Fibroblast of lung (primary cell): ENCODE data around the gene ANKMY1. TPM values are rescaled to one million over a fixed set of nuclear protein-coding genes. Genes with fewer than 3 reads are reported as not detected.

ENCODE experiments used
- DNase-seq, 2 donors: peaks; one replicate each; pipeline versions ENCODE4 v3.0.0 to v3.0.0-alpha.2; 2010; ENCODE audit warnings: low read depth in 2 of 2
- H2AFZ ChIP-seq: 2 replicates; pipeline ENCODE4 v1.5.1; 2012; ENCODE audit warnings: low read length, control low read depth, inconsistent platforms
- H3K27ac ChIP-seq: 2 replicates; pipeline ENCODE4 v1.5.1; 2011; ENCODE audit warnings: low read length, control low read depth; ENCODE audit not compliant: insufficient read depth
- H3K27me3 ChIP-seq: 2 replicates; pipeline ENCODE4 v1.5.1; 2011; ENCODE audit warnings: mild to moderate bottlenecking, low read length; ENCODE audit not compliant: control insufficient read depth, insufficient read depth
- H3K36me3 ChIP-seq: 2 replicates; pipeline ENCODE4 v1.5.1; 2011; ENCODE audit warnings: low read length; ENCODE audit not compliant: control insufficient read depth, insufficient read depth
- H3K4me1 ChIP-seq: 2 replicates; pipeline ENCODE4 v1.5.1; 2011; ENCODE audit warnings: low read length; ENCODE audit not compliant: control insufficient read depth, insufficient read depth; ENCODE audit errors: extremely low read depth
- H3K4me2 ChIP-seq: 2 replicates; pipeline ENCODE4 v1.5.1; 2011; ENCODE audit warnings: low read length, control low read depth; ENCODE audit not compliant: insufficient read depth; ENCODE audit errors: extremely low read depth
- H3K4me3 ChIP-seq, 4 experiments: fragments of 200-600 bp in 1 of 4; sonication (generic) in 1 of 4; replicated peaks in 1 of 4; 2 replicates each; pipeline ENCODE4 v1.5.1; 2011 to 2016; ENCODE audit warnings: low read length in 4 of 4, low read depth in 3 of 4, mild to moderate bottlenecking in 3 of 4, control low read depth in 2 of 4, inconsistent platforms in 1 of 4, mixed read lengths in 1 of 4; ENCODE audit not compliant: insufficient read depth in 1 of 4; ENCODE audit errors: control extremely low read depth in 1 of 4
- H3K79me2 ChIP-seq: 2 replicates; pipeline ENCODE4 v1.5.1; 2012; ENCODE audit warnings: mild to moderate bottlenecking, low read length, inconsistent platforms; ENCODE audit not compliant: control insufficient read depth, insufficient read depth
- H3K9ac ChIP-seq: 2 replicates; pipeline ENCODE4 v1.5.1; 2011; ENCODE audit warnings: mild to moderate bottlenecking, low read length, control low read depth; ENCODE audit not compliant: insufficient read depth
- H3K9me3 ChIP-seq: 2 replicates; pipeline ENCODE4 v1.5.1; 2012; ENCODE audit warnings: low read depth, low read length; ENCODE audit not compliant: control insufficient read depth, insufficient read depth
- H4K20me1 ChIP-seq: 2 replicates; pipeline ENCODE4 v1.5.1; 2011; ENCODE audit warnings: low read length; ENCODE audit not compliant: control insufficient read depth, insufficient read depth; ENCODE audit errors: extremely low read depth
- EZH2 ChIP-seq: IDR thresholded peaks from 2 replicates; pipeline ENCODE4 v1.5.1; 2012; ENCODE audit warnings: low read length, control low read depth, mild to moderate bottlenecking; ENCODE audit errors: missing control alignments
- polyA plus RNA-seq, 2 donors: library from polyadenylated mRNA; depleted of rRNA in 1 of 2; stranded (reverse) in 1 of 2; unstranded in 1 of 2; fragments of >200 nt; gene quantifications; 2 replicates each; pipeline ENCODE4 v1.2.1, GENCODE V29; 2011 to 2012; ENCODE audit warnings: missing spikeins in 1 of 2
- total RNA-seq: library from RNA; depleted of rRNA; stranded (reverse); fragments of >200 nt; gene quantifications from 2 replicates; pipeline ENCODE4 v1.2.1, GENCODE V29; 2014
- TF ChIP-seq, protein P1 (sequence below), 2 donors: IDR thresholded peaks in 1 of 2; conservative IDR thresholded peaks in 1 of 2; 1 replicate in 1 of 2; 2 replicates in 1 of 2; pipeline ENCODE4 v1.5.1; 2011 to 2012; ENCODE audit warnings: low read length in 2 of 2, control low read depth in 1 of 2, inconsistent platforms in 1 of 2, low read depth in 1 of 2, mild to moderate bottlenecking in 1 of 2

Gene ANKMY1
- total and polyA plus RNA-seq, 2 donors (not counting 1 experiment from before 2014, with no cell fraction given) = 2.8 to 7.4 TPM

DNA sequence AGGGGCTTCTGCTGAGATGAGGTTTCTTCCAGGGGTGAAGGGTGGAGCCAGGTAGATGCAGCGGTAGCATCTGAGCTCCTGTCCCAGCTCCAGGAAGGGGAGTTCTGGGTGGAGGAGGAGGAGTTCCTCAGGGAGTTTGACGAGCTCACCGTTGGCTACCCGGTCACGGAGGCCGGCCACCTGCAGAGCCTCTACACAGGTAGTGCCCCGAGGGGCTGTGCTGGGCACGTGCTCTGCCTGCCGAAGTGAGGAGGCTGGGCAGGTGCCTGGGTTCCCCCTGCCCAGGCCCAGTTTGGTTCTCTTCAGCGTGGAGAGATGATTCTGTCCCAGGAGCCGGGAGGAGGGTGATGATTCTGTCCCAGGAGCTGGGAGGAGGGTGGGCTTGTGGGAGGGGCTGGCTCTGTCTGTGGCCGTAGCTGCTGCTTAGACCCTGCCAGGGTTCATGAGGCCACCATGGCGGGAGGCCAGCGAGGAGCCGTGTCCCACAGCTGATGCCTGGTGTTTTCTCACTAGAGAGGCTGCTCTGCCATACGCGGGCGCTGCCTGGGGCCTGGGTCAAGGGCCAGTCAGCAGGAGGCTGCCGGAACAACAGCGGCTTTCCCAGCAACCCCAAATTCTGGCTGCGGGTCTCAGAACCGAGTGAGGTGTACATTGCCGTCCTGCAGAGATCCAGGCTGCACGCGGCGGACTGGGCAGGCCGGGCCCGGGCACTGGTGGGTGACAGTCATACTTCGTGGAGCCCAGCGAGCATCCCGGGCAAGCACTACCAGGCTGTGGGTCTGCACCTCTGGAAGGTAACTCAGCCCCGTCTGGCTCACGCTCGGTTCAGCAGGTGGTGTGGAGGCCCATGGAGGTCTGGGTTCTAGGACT is 37.0 kb upstream of the ANKMY1 start:
- Histone ChIP-seq H3K79me2 (peaks cover 6% of the 10 kb centered on the region), H3K9ac (no peak overlapping the region), H4K20me1 (no peaks in the 10 kb centered on the region), H3K4me2 (no peak overlapping the region), H3K4me3 (no peak overlapping the region), H3K4me1 (no peaks in the 10 kb centered on the region), H2AFZ (no peak overlapping the region), H3K36me3 (peaks cover 14% of the 10 kb centered on the region), H3K27ac (no peak overlapping the region), H3K27me3 (no peaks in the 10 kb centered on the region), H3K9me3 (no peaks in the 10 kb centered on the region)
- no peak for TF ChIP-seq EZH2
- TF ChIP-seq, protein P1, sequence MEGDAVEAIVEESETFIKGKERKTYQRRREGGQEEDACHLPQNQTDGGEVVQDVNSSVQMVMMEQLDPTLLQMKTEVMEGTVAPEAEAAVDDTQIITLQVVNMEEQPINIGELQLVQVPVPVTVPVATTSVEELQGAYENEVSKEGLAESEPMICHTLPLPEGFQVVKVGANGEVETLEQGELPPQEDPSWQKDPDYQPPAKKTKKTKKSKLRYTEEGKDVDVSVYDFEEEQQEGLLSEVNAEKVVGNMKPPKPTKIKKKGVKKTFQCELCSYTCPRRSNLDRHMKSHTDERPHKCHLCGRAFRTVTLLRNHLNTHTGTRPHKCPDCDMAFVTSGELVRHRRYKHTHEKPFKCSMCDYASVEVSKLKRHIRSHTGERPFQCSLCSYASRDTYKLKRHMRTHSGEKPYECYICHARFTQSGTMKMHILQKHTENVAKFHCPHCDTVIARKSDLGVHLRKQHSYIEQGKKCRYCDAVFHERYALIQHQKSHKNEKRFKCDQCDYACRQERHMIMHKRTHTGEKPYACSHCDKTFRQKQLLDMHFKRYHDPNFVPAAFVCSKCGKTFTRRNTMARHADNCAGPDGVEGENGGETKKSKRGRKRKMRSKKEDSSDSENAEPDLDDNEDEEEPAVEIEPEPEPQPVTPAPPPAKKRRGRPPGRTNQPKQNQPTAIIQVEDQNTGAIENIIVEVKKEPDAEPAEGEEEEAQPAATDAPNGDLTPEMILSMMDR (conservative IDR thresholded peaks at IDR 0.05 in 1 of 2, IDR thresholded peaks at IDR 0.05 in 1 of 2; ENCODE audit: low read depth in 1 of 2, low read length in 2 of 2) = no peak
- DNase-seq = no peak

DNA sequence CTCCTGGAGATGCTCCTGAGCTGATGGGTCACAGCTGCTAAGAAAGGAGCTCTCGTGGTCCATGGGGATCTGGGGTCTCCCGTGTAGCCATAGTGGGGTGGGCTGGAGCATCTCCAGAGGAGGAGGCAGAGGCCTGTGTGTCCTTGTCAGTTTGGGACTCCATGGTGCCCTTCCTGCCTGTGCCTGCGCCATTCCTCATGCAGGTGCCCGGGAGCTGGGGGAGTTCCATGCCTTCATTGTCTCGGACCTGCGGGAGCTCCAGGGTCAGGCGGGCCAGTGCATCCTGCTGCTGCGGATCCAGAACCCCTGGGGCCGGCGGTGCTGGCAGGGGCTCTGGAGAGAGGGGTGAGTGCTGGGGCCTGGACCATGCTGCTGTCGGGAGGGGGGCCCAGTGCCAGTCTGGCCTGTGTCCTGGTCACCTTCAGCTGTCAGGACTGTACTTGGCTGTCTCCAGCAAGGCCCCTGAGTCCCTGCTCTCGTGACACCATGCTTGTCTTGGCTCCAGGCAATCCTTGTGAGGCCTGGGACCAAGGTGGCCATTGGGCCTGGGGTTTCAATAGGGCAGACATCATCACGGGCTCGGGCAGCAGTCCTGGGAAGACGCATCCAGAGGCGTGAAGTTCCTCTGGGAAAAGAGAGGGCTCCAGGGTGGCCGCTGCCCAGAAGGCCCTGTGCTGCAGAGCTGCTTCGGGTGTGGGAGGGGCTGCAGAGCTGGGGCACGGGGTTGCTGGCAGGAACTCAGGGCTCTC is 36.1 kb upstream of the ANKMY1 start:
- TF ChIP-seq, protein P1 (conservative IDR thresholded peaks at IDR 0.05 in 1 of 2, IDR thresholded peaks at IDR 0.05 in 1 of 2; ENCODE audit: low read depth in 1 of 2, low read length in 2 of 2) = no peak
- no peak for TF ChIP-seq EZH2
- no peak overlapping the region for H3K4me2 ChIP-seq
- peaks cover 6% of the 10 kb centered on the region for H3K79me2 ChIP-seq
- H4K20me1 ChIP-seq = no peaks in the 10 kb centered on the region
- no peak overlapping the region for H2AFZ ChIP-seq
- H3K4me1 ChIP-seq = no peaks in the 10 kb centered on the region
- H3K4me3 ChIP-seq = no peak overlapping the region
- H3K27ac ChIP-seq = no peak overlapping the region
- no peaks in the 10 kb centered on the region for H3K27me3 ChIP-seq
- no peaks in the 10 kb centered on the region for H3K9me3 ChIP-seq
- H3K36me3 ChIP-seq = peaks cover 15% of the 10 kb centered on the region
- DNase-seq = no peak
- no peak overlapping the region for H3K9ac ChIP-seq

DNA sequence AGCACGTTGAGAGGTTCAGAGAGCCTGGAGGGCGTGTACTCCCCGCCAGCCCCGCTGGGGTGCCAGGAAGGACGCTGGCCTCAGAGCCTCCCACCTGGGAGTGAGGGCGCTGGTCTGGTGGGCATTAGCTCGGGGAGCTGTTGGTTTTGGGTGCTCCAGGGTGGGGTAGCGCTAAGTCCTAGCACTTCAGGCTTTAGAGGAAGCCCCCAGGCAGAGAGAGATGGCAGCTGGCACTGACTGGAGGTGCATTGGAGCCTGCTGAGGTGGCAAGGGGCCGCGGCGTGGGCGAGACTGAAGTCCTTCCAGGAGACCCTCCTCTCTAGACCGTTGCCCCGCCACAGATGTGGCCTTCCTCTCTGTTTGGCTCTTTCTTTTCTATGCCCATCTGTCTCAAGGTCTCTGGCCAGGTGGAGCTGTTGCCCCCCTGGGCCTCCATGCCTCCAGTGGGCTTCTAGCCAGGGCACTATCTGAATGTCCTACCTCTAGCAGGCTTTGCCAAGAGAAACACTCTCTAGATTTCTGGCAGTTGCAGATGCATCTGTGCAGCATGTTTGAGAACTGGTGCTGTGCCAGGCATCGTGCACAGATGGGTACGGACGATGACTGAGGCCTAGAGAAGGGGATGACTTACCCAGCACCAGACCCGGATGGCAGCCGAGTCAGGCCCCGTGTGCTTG is 35.4 kb upstream of the ANKMY1 start:
- Histone ChIP-seq H3K9me3 (no peaks in the 10 kb centered on the region), H2AFZ (no peak overlapping the region), H4K20me1 (no peaks in the 10 kb centered on the region), H3K4me1 (no peaks in the 10 kb centered on the region), H3K4me2 (no peak overlapping the region), H3K36me3 (peaks cover 13% of the 10 kb centered on the region), H3K4me3 (no peak overlapping the region), H3K79me2 (peaks cover 9% of the 10 kb centered on the region), H3K27me3 (no peaks in the 10 kb centered on the region), H3K9ac (no peak overlapping the region), H3K27ac (no peak overlapping the region)
- TF ChIP-seq EZH2 = no peak
- TF ChIP-seq, protein P1 (conservative IDR thresholded peaks at IDR 0.05 in 1 of 2, IDR thresholded peaks at IDR 0.05 in 1 of 2; ENCODE audit: low read depth in 1 of 2, low read length in 2 of 2) = no peak
- DNase-seq = no peak
